CD14-positive monocyte (primary cell): ENCODE data around the gene HYDIN. TPM values are rescaled to one million over a fixed set of nuclear protein-coding genes. Genes with fewer than 3 reads are reported as not detected.

Experiments
- DNase-seq, 3 donors: peaks; one replicate each; pipeline ENCODE4 v3.0.0-alpha.2; 2011 to 2022
- H2AFZ ChIP-seq: 2 replicates; pipeline ENCODE4 v1.6.0; 2012; ENCODE audit warnings: mild to moderate bottlenecking, low read depth, low read length, inconsistent platforms; ENCODE audit not compliant: insufficient read depth, poor library complexity, severe bottlenecking
- H3K27ac ChIP-seq, 2 donors: 1 replicate in 1 of 2; 2 replicates in 1 of 2; pipeline ENCODE4 v1.5.1; 2012 to 2013; ENCODE audit warnings: low read length in 2 of 2, control low read depth in 1 of 2, inconsistent platforms in 1 of 2, low read depth in 1 of 2, mild to moderate bottlenecking in 1 of 2
- H3K27me3 ChIP-seq, 2 donors: one replicate each; pipeline versions ENCODE4 v1.6.0 to v1.6.1; 2011 to 2013; ENCODE audit warnings: low read length in 2 of 2; ENCODE audit not compliant: control insufficient read depth in 2 of 2, insufficient read depth in 2 of 2
- H3K36me3 ChIP-seq, 2 donors: replicated peaks in 1 of 2; 1 replicate in 1 of 2; 2 replicates in 1 of 2; pipeline versions ENCODE4 v1.5.1 to v1.6.1; 2012 to 2013; ENCODE audit warnings: low read length in 2 of 2, control low read depth in 1 of 2, inconsistent platforms in 1 of 2, mild to moderate bottlenecking in 1 of 2; ENCODE audit not compliant: insufficient read depth in 2 of 2, control insufficient read depth in 1 of 2
- H3K4me1 ChIP-seq, 2 donors: 1 replicate in 1 of 2; 2 replicates in 1 of 2; pipeline versions ENCODE4 v1.5.1 to v1.6.1; 2012 to 2013; ENCODE audit warnings: low read length in 2 of 2, control low read depth in 1 of 2, inconsistent platforms in 1 of 2, mild to moderate bottlenecking in 1 of 2, moderate library complexity in 1 of 2; ENCODE audit not compliant: insufficient read depth in 2 of 2, control insufficient read depth in 1 of 2
- H3K4me2 ChIP-seq: replicated peaks from 2 replicates; pipeline ENCODE3; 2012; ENCODE audit warnings: low read length, moderate library complexity, mild to moderate bottlenecking; ENCODE audit not compliant: poor library complexity, severe bottlenecking; ENCODE audit errors: extremely low read depth
- H3K4me3 ChIP-seq, 3 experiments: fragments of 200-600 bp in 1 of 3; sonication (generic) in 1 of 3; replicated peaks in 1 of 3; 1 replicate in 2 of 3; 2 replicates in 1 of 3; pipeline ENCODE4 v1.5.1; 2011 to 2013; ENCODE audit warnings: low read length in 3 of 3, mild to moderate bottlenecking in 3 of 3, control low read depth in 2 of 3, low read depth in 2 of 3, inconsistent platforms in 1 of 3, moderate library complexity in 1 of 3
- H3K79me2 ChIP-seq: 2 replicates; pipeline ENCODE4 v1.6.0; 2012; ENCODE audit warnings: mild to moderate bottlenecking, control low read depth, inconsistent platforms, low read length, moderate library complexity; ENCODE audit not compliant: insufficient read depth
- H3K9ac ChIP-seq: 2 replicates; pipeline ENCODE4 v1.6.0; 2017; ENCODE audit warnings: low read length, mild to moderate bottlenecking; ENCODE audit not compliant: insufficient read depth, poor library complexity, severe bottlenecking
- H3K9me3 ChIP-seq, 2 donors: replicated peaks in 1 of 2; 1 replicate in 1 of 2; 2 replicates in 1 of 2; pipeline versions ENCODE4 v1.5.1 to v1.6.1; 2012 to 2013; ENCODE audit warnings: low read length in 2 of 2, control low read depth in 1 of 2; ENCODE audit not compliant: control insufficient read depth in 1 of 2, insufficient read depth in 1 of 2
- H4K20me1 ChIP-seq: 2 replicates; pipeline ENCODE4 v1.6.0; 2012; ENCODE audit warnings: mild to moderate bottlenecking, low read length, control low read depth, moderate library complexity; ENCODE audit not compliant: insufficient read depth
- H3K27ac Mint-ChIP-seq, 7 donors: one replicate each; pipeline ENCODE4 v1.8.0; 2020; ENCODE audit warnings: mild to moderate bottlenecking in 7 of 7, mixed read lengths in 7 of 7, moderate library complexity in 6 of 7, inconsistent platforms in 2 of 7
- H3K27me3 Mint-ChIP-seq, 3 donors: one replicate each; pipeline ENCODE4 v1.8.0; 2021 to 2022; ENCODE audit warnings: low read depth in 3 of 3, mild to moderate bottlenecking in 3 of 3, mixed read lengths in 3 of 3, moderate library complexity in 3 of 3, inconsistent platforms in 1 of 3
- H3K36me3 Mint-ChIP-seq, 2 donors: one replicate each; pipeline ENCODE4 v1.8.0; 2020; ENCODE audit warnings: mixed read lengths in 2 of 2, inconsistent platforms in 1 of 2, mild to moderate bottlenecking in 1 of 2
- H3K4me1 Mint-ChIP-seq: one replicate; pipeline ENCODE4 v1.8.0; 2020; ENCODE audit warnings: mild to moderate bottlenecking, mixed read lengths
- H3K4me3 Mint-ChIP-seq, 2 donors: one replicate each; pipeline ENCODE4 v1.8.0; 2020; ENCODE audit warnings: mild to moderate bottlenecking in 2 of 2, mixed read lengths in 2 of 2, moderate library complexity in 1 of 2
- H3K9me3 Mint-ChIP-seq, 7 donors: one replicate each; pipeline ENCODE4 v1.8.0; 2020 to 2022; ENCODE audit warnings: mixed read lengths in 7 of 7, mild to moderate bottlenecking in 6 of 7, moderate library complexity in 6 of 7, inconsistent platforms in 2 of 7
- WGBS: methylation state at CpG from one replicate; pipeline ENCODE4 v1.1.5; 2013; ENCODE audit warnings: missing lambda C conversion rate; ENCODE audit not compliant: insufficient coverage; 5-methylcytosine and 5-hydroxymethylcytosine counted together
- intact Hi-C, 2 donors: fragments of 100-400 bp; cut with micrococcal nuclease; formaldehyde crosslinking; loops; one replicate each; pipeline versions ENCODE4 v1.15.0 to v1.15.1; 2023
- polyA plus RNA-seq, 3 donors: library from polyadenylated mRNA; depleted of rRNA in 1 of 3; unstranded in 2 of 3; stranded (reverse) in 1 of 3; fragments of 300-500 nt in 2 of 3; fragments of >200 nt in 1 of 3; fragmentation: Illumina TruSeq in 2 of 3; gene quantifications; 1 replicate in 2 of 3; 2 replicates in 1 of 3; pipeline ENCODE4 v1.2.3, GENCODE V29; 2012 to 2021
- TF ChIP-seq, protein P1 (sequence below): fragments of 200-600 bp; IDR thresholded peaks from one replicate; pipeline ENCODE4 v1.8.0; 2022; ENCODE audit warnings: antibody characterized with exemption, mild to moderate bottlenecking

The HYDIN gene
- polyA plus RNA-seq, 3 donors = not detected

DNA sequence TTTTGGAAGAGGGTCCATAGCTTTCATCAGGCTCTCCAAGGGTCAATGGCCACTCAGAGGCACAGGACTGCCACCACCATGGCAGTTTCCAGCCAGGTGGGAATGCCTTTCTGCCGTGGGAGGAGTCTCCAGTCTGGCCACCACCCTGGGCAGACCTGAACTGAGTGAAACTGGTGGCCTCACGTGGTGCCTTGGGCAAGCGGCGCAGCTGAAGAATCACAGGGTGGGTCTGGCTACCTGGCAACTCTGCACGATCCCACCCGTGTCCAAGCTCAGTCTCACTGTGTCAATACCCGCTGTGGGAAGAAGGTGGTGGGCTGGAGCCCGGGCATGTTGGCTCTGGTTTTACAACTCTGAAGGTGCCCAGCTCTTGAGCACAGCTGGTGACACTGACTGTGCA is 461.4 kb downstream of the HYDIN start:
- no peak overlapping the region for H3K4me3 Mint-ChIP-seq
- no peaks in the 10 kb centered on the region for H3K9me3 ChIP-seq
- no peak overlapping the region for H3K9ac ChIP-seq
- no peak overlapping the region for H3K27ac Mint-ChIP-seq
- H2AFZ ChIP-seq = no peak overlapping the region
- H3K27me3 Mint-ChIP-seq = peaks cover 0 to 2% (median 0%) of the 10 kb centered on the region in 3 donors
- WGBS = 98% methylated on average over 8 of the region's 8 CpGs
- no peak for DNase-seq
- no peaks in the 10 kb centered on the region for H3K4me1 Mint-ChIP-seq
- no peaks in the 10 kb centered on the region for H3K4me1 ChIP-seq
- H3K9me3 Mint-ChIP-seq = no peaks in the 10 kb centered on the region
- H3K27ac ChIP-seq = no peak overlapping the region
- peaks cover 86 to 93% of the 10 kb centered on the region in 2 donors for H3K36me3 ChIP-seq
- H3K27me3 ChIP-seq = no peaks in the 10 kb centered on the region
- H3K36me3 Mint-ChIP-seq = peaks cover 76 to 79% of the 10 kb centered on the region in 2 donors
- no peaks in the 10 kb centered on the region for H3K79me2 ChIP-seq
- intact Hi-C loops = no loop called here
- H3K4me3 ChIP-seq = no peak overlapping the region
- TF ChIP-seq, protein P1, sequence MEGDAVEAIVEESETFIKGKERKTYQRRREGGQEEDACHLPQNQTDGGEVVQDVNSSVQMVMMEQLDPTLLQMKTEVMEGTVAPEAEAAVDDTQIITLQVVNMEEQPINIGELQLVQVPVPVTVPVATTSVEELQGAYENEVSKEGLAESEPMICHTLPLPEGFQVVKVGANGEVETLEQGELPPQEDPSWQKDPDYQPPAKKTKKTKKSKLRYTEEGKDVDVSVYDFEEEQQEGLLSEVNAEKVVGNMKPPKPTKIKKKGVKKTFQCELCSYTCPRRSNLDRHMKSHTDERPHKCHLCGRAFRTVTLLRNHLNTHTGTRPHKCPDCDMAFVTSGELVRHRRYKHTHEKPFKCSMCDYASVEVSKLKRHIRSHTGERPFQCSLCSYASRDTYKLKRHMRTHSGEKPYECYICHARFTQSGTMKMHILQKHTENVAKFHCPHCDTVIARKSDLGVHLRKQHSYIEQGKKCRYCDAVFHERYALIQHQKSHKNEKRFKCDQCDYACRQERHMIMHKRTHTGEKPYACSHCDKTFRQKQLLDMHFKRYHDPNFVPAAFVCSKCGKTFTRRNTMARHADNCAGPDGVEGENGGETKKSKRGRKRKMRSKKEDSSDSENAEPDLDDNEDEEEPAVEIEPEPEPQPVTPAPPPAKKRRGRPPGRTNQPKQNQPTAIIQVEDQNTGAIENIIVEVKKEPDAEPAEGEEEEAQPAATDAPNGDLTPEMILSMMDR = no peak
- H4K20me1 ChIP-seq = no peaks in the 10 kb centered on the region
- no peak overlapping the region for H3K4me2 ChIP-seq

DNA sequence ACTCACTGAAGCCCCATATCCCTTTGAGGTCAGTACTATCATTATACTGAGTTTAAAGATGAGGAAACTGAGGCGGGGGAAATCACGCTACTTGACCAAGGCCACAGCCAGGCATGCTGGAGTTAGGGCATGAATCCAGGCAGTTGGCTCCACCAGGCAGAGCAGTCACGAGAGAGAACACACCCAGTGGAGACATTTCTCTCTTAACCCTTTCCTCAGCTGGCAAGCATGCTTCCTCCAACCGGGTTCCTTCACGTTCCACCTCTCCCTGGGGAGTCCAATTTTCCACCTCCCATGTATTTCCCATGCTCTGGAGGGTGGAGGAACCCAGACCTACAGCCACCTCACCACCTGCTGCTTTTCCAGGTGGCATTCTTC is 462.3 kb downstream of the HYDIN start:
- no peaks in the 10 kb centered on the region for H3K9me3 Mint-ChIP-seq
- H3K27ac Mint-ChIP-seq = no peak overlapping the region
- peaks cover 0 to 2% (median 0%) of the 10 kb centered on the region in 3 donors for H3K27me3 Mint-ChIP-seq
- Histone ChIP-seq H3K4me1 (no peaks in the 10 kb centered on the region), H3K27me3 (no peaks in the 10 kb centered on the region), H3K9me3 (no peaks in the 10 kb centered on the region), H3K4me2 (no peak overlapping the region), H4K20me1 (no peaks in the 10 kb centered on the region), H2AFZ (no peak overlapping the region), H3K79me2 (no peaks in the 10 kb centered on the region), H3K4me3 (no peak overlapping the region), H3K27ac (no peak overlapping the region), H3K9ac (no peak overlapping the region), H3K36me3 (peaks cover 87 to 93% of the 10 kb centered on the region in 2 donors)
- no peaks in the 10 kb centered on the region for H3K4me1 Mint-ChIP-seq
- H3K4me3 Mint-ChIP-seq = no peak overlapping the region
- 100% methylated on average over 1 of the region's 5 CpGs for WGBS
- DNase-seq = no peak
- TF ChIP-seq, protein P1 = no peak
- intact Hi-C loops = no loop called here
- peaks cover 70 to 79% of the 10 kb centered on the region in 2 donors for H3K36me3 Mint-ChIP-seq
